Hepatic stellate cell (primary cell): ENCODE measurements around the gene KRTAP10-5.
"Not testable (repeated sequence)": the region's sequence is repeated elsewhere in the genome, so short reads cannot be mapped to it uniquely, and the experiment has no call there.

Experiments
- DNase-seq: peaks from one replicate; pipeline ENCODE4 v3.0.0; 2011; ENCODE audit warnings: low spot score

The KRTAP10-5 gene

GRCh38 chr21:44590897-44591800 is 10.7 kb upstream of the KRTAP10-5 start:
- DNase-seq: not testable (repeated sequence)

- no peak for DNase-seq
Measured at GRCh38 chr21:44590311-44590721, 9.9 kb upstream of the KRTAP10-5 start.

GRCh38 chr21:44589586-44590305 is 9.3 kb upstream of the KRTAP10-5 start:
- no peak for DNase-seq

- no peak for DNase-seq
Measured at GRCh38 chr21:44589094-44589493, 8.7 kb upstream of the KRTAP10-5 start.

GRCh38 chr21:44585892-44586291 is 5.5 kb upstream of the KRTAP10-5 start:
- DNase-seq: no peak

GRCh38 chr21:44583800-44584147 is 3.4 kb upstream of the KRTAP10-5 start:
- DNase-seq: no peak

GRCh38 chr21:44583089-44583799 is 2.8 kb upstream of the KRTAP10-5 start:
- no peak for DNase-seq

- no peak for DNase-seq
Measured at GRCh38 chr21:44582055-44582454, 1.7 kb upstream of the KRTAP10-5 start.

- DNase-seq: no peak
Measured at GRCh38 chr21:44581158-44581557, 754 bp upstream of the KRTAP10-5 start.

GRCh38 chr21:44579833-44580144 is 615 bp downstream of the KRTAP10-5 start:
- DNase-seq: no peak

GRCh38 chr21:44579056-44579832 is 1.2 kb downstream of the KRTAP10-5 start:
- no peak for DNase-seq

- DNase-seq: no peak
Measured at GRCh38 chr21:44578371-44579055, 1.9 kb downstream of the KRTAP10-5 start.

GRCh38 chr21:44576025-44576420 is 4.4 kb downstream of the KRTAP10-5 start:
- no peak for DNase-seq

- no peak for DNase-seq
Measured at GRCh38 chr21:44575307-44576024, 4.9 kb downstream of the KRTAP10-5 start.

GRCh38 chr21:44574457-44575306 is 5.7 kb downstream of the KRTAP10-5 start:
- no peak for DNase-seq

- DNase-seq: not testable (repeated sequence)
Measured at GRCh38 chr21:44573630-44574456, 6.6 kb downstream of the KRTAP10-5 start, which contains the start of gene KRTAP10-4. Gene KRTAP10-4, plus strand, starts transcription at chr21:44573729. Its CDS starts 30 bp downstream, at chr21:44573759.

- DNase-seq: peak; percentile 48
Measured at GRCh38 chr21:44572959-44573583, 7.3 kb downstream of the KRTAP10-5 start.
